Measurements from ENCODE around the gene NBPF12. TPM values are rescaled to one million over a fixed set of nuclear protein-coding genes. Genes with fewer than 3 reads are reported as not detected.
A peak's percentile ranks its signal among the peaks of the same experiment; 100 is the strongest.
"Not testable (repeated sequence)": the region's sequence is repeated elsewhere in the genome, so short reads cannot be mapped to it uniquely, and the experiment has no call there.

Gene NBPF12
- total and polyA plus RNA-seq, 11 donors = 2.2 to 6.6 (median 3.2) TPM

GRCh38 chr1:146934390-146935223, 3.5 kb upstream of the NBPF12 start:
- H3K9me3 ChIP-seq; H3K4me1 ChIP-seq; DNase-seq; H3K27me3 ChIP-seq; H3K4me3 ChIP-seq; H3K27ac ChIP-seq; ATAC-seq; intact Hi-C loops (cut with DNase I); H3K36me3 ChIP-seq: not testable (repeated sequence)
- WGBS, 4 donors = 49 to 84% (median 55%) methylated on average over 4 to 7 of the region's 8 CpGs

GRCh38 chr1:146937462-146937861, 662 bp upstream of the NBPF12 start:
- peaks cover 0 to 11% (median 3%) of the 10 kb centered on the region in 12 donors for H3K4me1 ChIP-seq
- intact Hi-C loops (cut with DNase I); H3K4me3 ChIP-seq; ATAC-seq; H3K27ac ChIP-seq; H3K36me3 ChIP-seq; H3K9me3 ChIP-seq; H3K27me3 ChIP-seq; DNase-seq: not testable (repeated sequence)
- 76 to 94% (median 90%) methylated on average over 2 to 3 of the region's 3 CpGs; no CpG with 5 or more reads in 1 of the 4 donors for WGBS, 4 donors

- H3K4me3 ChIP-seq = peak overlapping the region; percentile 29 to 99 (median 78)
- H3K4me1 ChIP-seq = peaks cover 0 to 11% (median 3%) of the 10 kb centered on the region in 12 donors
- H3K36me3 ChIP-seq; H3K27me3 ChIP-seq; H3K9me3 ChIP-seq; intact Hi-C loops (cut with DNase I): not testable (repeated sequence)
- ATAC-seq (peak in 3 of 4 donors; percentile 42 to 57 (median 44)), DNase-seq (peak; percentile 7 to 55 (median 33))
- H3K27ac ChIP-seq = peak overlapping the region in 11 of 12 donors; percentile 66 to 92 (median 82)
- WGBS, 4 donors = 6 to 46% (median 19%) methylated on average over 9 to 55 of the region's 55 CpGs
Observed at GRCh38 chr1:146938927-146939786, 1.0 kb downstream of the NBPF12 start.

GRCh38 chr1:146940293-146940692, 2.2 kb downstream of the NBPF12 start:
- 40 to 53% (median 50%) methylated on average over 3 to 4 of the region's 7 CpGs for WGBS, 4 donors
- Histone ChIP-seq H3K4me1 (peaks cover 0 to 11% (median 3%) of the 10 kb centered on the region in 12 donors), H3K4me3 (peak overlapping the region in 3 of 12 donors; percentile 17 to 94 (median 93))
- H3K9me3 ChIP-seq; ATAC-seq; H3K27ac ChIP-seq; DNase-seq; H3K36me3 ChIP-seq; H3K27me3 ChIP-seq; intact Hi-C loops (cut with DNase I): not testable (repeated sequence)

- DNase-seq; H3K4me3 ChIP-seq; H3K27me3 ChIP-seq; H3K9me3 ChIP-seq; intact Hi-C loops (cut with DNase I); H3K27ac ChIP-seq; ATAC-seq: not testable (repeated sequence)
- Histone ChIP-seq H3K4me1 (peaks cover 0 to 11% (median 3%) of the 10 kb centered on the region in 12 donors), H3K36me3 (peaks cover 0 to 16% (median 0%) of the 10 kb centered on the region in 9 donors)
- 63 to 90% (median 85%) methylated on average over 2 to 6 of the region's 6 CpGs for WGBS, 4 donors
Observed at GRCh38 chr1:146943342-146943886, 5.3 kb downstream of the NBPF12 start.

- H3K4me3 ChIP-seq; H3K4me1 ChIP-seq; H3K9me3 ChIP-seq; ATAC-seq; H3K27me3 ChIP-seq; H3K27ac ChIP-seq; intact Hi-C loops (cut with DNase I); DNase-seq: not testable (repeated sequence)
- H3K36me3 ChIP-seq = peaks cover 0 to 26% (median 4%) of the 10 kb centered on the region in 9 donors
- WGBS, 4 donors = 87 to 95% (median 91%) methylated on average over 3 of the region's 4 CpGs
Observed at GRCh38 chr1:146948127-146948526, 10.0 kb downstream of the NBPF12 start.

GRCh38 chr1:146964340-146964739, 26.2 kb downstream of the NBPF12 start:
- 67 to 100% (median 79%) methylated on average over 2 of the region's 2 CpGs for WGBS, 4 donors
- ATAC-seq = not testable (repeated sequence)

More at GRCh38 chr1:146964340-146964739, 26.2 kb downstream of the NBPF12 start:
- H3K4me3 ChIP-seq; H3K4me1 ChIP-seq; intact Hi-C loops (cut with DNase I); H3K27me3 ChIP-seq; H3K27ac ChIP-seq; DNase-seq; H3K9me3 ChIP-seq: not testable (repeated sequence)
- peaks cover 0 to 39% (median 9%) of the 10 kb centered on the region in 9 donors for H3K36me3 ChIP-seq

Data from heart left ventricle (tissue), 16 donors.